Tibial nerve (tissue), 3 donors: ENCODE data around the gene LPAR1.

ENCODE experiments used
- POLR2A ChIP-seq, 2 donors: fragments of 450-650 bp; IDR thresholded peaks; one replicate each; pipeline ENCODE4 v1.6.1; 2017; ENCODE audit warnings: antibody characterized with exemption in 2 of 2, mild to moderate bottlenecking in 2 of 2, moderate library complexity in 2 of 2
- TF ChIP-seq, protein P1 (sequence below), 5 experiments: fragments of 200-600 bp in 3 of 5; fragments of 450-650 bp in 2 of 5; sonication (generic) in 3 of 5; IDR thresholded peaks; one replicate each; pipeline ENCODE4 v1.5.1; 2016 to 2019; ENCODE audit warnings: antibody characterized with exemption in 5 of 5, mild to moderate bottlenecking in 3 of 5, moderate library complexity in 2 of 5

DNA sequence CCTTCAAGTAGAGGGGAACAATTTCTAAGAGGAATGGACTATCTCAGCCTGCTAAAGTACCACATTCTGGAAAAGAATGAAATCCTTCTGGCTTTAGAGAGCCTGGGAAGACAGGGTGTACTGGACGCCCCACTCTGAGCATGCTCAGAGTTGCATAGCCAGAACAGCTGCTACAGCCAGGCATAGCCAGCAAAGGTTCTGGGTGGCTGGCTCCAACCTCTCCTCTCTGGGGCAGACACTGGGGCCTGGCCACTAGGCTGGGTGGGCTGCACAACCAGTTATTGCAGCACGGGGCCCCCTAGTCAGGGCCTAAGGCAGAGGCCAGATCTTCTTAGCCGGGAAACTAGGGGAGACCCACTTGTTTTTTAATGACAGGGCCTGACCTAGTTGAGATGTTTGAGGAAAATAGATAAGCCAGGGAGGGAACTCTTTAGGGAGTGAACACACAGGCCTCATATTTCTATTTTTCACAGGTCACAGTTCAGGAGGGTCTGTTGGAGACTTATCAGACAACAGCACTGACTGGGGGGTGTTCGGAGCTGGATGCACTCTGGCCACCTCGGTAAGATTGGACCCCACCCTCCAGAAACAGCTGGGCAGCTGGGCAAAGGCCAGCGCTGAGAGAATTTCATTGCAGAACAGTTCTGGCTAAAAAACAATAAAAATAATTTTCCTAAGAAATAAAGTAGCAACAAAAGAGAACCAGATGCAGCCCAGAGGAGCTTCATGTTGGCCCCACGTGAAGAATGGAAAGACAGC is 142.9 kb downstream of the LPAR1 start:
- TF ChIP-seq, protein P1, sequence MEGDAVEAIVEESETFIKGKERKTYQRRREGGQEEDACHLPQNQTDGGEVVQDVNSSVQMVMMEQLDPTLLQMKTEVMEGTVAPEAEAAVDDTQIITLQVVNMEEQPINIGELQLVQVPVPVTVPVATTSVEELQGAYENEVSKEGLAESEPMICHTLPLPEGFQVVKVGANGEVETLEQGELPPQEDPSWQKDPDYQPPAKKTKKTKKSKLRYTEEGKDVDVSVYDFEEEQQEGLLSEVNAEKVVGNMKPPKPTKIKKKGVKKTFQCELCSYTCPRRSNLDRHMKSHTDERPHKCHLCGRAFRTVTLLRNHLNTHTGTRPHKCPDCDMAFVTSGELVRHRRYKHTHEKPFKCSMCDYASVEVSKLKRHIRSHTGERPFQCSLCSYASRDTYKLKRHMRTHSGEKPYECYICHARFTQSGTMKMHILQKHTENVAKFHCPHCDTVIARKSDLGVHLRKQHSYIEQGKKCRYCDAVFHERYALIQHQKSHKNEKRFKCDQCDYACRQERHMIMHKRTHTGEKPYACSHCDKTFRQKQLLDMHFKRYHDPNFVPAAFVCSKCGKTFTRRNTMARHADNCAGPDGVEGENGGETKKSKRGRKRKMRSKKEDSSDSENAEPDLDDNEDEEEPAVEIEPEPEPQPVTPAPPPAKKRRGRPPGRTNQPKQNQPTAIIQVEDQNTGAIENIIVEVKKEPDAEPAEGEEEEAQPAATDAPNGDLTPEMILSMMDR (IDR thresholded peaks at IDR 0.05) = no peak
- TF ChIP-seq POLR2A (IDR thresholded peaks at IDR 0.05) = no peak
